ENCODE data around the gene AMER3.

Gene AMER3

DNA sequence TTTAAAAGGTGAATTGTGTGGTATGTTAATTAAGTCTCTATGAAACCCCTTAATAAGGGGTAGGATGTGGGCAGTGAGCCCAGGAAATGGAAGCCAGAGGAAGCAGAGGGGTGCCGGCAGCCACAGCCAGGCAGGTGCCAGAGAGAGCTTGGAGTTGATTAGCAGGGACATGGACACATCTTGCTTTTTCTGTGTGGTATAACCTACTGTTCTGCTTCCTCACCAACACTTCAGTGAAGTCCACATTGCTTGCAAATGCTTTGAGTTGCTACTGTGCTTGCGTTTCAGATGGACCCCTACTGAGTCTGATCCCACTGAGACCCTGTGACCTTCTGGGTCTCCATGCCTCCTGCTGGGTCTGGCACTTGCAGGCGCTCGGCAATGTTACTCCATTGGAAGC, 51.0 kb downstream of the AMER3 start:
- TF ChIP-seq, protein P1, sequence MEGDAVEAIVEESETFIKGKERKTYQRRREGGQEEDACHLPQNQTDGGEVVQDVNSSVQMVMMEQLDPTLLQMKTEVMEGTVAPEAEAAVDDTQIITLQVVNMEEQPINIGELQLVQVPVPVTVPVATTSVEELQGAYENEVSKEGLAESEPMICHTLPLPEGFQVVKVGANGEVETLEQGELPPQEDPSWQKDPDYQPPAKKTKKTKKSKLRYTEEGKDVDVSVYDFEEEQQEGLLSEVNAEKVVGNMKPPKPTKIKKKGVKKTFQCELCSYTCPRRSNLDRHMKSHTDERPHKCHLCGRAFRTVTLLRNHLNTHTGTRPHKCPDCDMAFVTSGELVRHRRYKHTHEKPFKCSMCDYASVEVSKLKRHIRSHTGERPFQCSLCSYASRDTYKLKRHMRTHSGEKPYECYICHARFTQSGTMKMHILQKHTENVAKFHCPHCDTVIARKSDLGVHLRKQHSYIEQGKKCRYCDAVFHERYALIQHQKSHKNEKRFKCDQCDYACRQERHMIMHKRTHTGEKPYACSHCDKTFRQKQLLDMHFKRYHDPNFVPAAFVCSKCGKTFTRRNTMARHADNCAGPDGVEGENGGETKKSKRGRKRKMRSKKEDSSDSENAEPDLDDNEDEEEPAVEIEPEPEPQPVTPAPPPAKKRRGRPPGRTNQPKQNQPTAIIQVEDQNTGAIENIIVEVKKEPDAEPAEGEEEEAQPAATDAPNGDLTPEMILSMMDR (IDR thresholded peaks at IDR 0.05; ENCODE audit: low read depth, low read length): no peak

DNA sequence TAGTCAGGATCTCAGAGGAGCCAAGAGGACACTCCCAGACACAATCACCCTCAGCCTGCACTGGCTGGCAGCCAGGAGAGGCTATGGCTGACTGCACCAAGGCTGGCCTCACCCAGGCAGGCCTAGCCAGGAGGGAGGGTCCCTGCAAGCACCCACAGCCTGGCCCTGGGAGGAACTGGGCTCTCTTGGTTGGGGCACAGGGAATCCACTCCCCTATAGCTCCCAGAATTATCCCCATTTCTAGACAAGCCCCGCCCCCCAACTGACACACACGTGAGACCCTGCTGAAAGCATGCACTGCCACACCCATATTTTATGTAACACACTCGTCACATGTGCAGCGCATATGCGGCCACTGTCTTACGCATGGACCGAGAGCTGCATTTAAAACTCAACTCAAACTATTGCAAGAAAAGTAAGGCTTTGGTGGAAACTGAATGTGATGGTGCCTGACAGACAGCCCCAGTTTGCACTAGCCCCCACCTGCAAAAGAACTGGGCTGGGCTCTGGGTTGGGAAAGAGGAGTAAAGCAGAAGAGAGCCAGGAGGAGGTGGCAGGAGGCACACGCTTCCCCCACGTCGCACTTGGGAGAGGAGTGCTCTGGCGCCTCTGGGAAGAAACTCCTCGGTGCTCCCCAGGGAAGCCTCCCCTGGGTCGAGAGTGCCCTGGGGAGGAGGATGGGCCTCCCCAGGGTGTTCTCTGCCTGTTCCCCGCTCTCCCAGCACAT, 52.5 kb downstream of the AMER3 start:
- DNase-seq (ENCODE audit: low read depth in 2 of 2): no peak
- no peak overlapping the region for H3K4me3 ChIP-seq (replicated peaks in 1 of 2; ENCODE audit: low read depth in 2 of 2, low read length in 2 of 2)
- TF ChIP-seq, protein P1 (IDR thresholded peaks at IDR 0.05; ENCODE audit: low read depth, low read length): no peak

More for the DNA sequence above, 51.0 kb downstream of the AMER3 start:
- H3K4me3 ChIP-seq (replicated peaks in 1 of 2; ENCODE audit: low read depth in 2 of 2, low read length in 2 of 2): no peak overlapping the region
- DNase-seq (ENCODE audit: low read depth in 2 of 2): no peak

DNA sequence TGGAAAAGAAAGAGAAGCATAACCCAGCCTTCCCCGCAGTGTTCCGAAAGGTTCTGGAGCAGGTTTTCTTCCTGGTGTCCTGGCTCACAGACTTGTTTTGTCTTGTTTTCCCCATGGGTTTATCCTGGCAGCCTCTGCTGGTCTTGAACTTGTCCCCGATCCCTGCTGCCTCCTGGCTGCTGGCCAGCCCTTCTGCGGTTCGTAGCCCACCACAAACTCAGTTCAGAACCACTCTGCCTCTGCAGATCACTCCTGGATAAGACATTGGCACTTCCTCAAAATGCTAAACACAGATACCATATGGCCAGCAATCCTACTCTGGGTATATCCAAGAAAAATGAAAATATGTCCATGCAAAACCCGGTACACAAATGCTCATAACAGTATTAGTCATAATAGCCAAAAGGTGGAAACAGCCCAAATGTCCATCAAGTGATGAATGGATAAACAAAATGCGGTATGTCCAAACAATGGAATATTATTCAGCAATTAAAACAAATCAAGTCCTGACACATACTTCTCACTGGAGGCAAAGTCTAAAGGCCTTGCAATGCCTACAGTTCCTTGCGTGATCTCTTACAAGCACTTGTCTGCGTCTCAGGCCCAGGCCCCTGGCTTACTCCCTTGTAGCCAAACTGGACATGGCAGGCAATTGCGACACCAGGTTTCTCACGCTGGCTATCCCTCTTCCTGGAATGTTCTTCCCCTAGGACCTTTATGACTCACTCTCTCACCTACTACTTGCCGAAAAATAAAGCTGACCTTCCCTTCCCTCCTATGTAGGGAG, 53.3 kb downstream of the AMER3 start:
- peak; percentile 19 to 24 for DNase-seq (ENCODE audit: low read depth in 2 of 2)
- no peak overlapping the region for H3K4me3 ChIP-seq (replicated peaks in 1 of 2; ENCODE audit: low read depth in 2 of 2, low read length in 2 of 2)
- TF ChIP-seq, protein P1 (IDR thresholded peaks at IDR 0.05; ENCODE audit: low read depth, low read length): no peak

DNA sequence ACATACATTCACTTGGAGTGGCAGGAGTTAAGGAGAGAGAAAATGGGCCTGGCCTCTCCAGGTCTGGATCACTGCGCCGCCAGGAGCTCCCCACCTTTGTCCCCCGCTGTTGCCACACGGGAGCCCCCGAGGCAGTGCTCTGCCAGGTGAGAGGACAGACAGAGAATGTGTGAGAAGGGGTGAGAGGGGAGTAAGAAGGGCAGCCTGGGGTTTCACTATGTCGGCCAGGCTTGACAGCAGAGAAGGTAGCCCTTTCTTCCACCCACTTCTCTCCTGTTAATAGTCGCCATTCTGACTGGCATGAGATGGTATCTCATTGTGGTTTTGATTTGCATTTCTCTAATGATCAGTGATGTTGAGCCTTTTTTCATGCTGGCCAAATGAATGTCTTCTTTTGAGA, 55.1 kb downstream of the AMER3 start:
- no peak overlapping the region for H3K4me3 ChIP-seq (replicated peaks in 1 of 2; ENCODE audit: low read depth in 2 of 2, low read length in 2 of 2)
- TF ChIP-seq, protein P1 (IDR thresholded peaks at IDR 0.05; ENCODE audit: low read depth, low read length): no peak
- DNase-seq (ENCODE audit: low read depth in 2 of 2): no peak

DNA sequence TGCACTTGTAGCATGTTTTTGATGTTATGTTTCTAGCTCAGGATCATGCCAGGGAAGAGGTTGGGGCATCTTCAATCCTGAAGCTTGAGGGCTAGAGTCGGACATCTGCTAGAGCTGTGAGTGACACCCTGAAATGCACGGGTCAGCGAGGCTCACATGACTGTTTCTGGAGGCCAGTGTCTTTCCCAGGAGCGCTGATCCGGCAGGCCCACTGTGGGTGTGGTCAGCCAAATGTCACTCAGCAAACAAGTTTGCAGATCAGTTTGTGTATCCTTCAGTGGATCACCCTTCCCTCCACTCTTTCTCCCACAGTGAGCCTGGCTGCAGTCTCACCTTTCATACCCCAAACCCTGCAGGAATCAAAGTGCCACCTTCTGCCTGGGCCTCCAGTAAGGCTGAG, 58.4 kb downstream of the AMER3 start:
- TF ChIP-seq, protein P1 (IDR thresholded peaks at IDR 0.05; ENCODE audit: low read depth, low read length): no peak
- no peak for DNase-seq (ENCODE audit: low read depth in 2 of 2)

DNA sequence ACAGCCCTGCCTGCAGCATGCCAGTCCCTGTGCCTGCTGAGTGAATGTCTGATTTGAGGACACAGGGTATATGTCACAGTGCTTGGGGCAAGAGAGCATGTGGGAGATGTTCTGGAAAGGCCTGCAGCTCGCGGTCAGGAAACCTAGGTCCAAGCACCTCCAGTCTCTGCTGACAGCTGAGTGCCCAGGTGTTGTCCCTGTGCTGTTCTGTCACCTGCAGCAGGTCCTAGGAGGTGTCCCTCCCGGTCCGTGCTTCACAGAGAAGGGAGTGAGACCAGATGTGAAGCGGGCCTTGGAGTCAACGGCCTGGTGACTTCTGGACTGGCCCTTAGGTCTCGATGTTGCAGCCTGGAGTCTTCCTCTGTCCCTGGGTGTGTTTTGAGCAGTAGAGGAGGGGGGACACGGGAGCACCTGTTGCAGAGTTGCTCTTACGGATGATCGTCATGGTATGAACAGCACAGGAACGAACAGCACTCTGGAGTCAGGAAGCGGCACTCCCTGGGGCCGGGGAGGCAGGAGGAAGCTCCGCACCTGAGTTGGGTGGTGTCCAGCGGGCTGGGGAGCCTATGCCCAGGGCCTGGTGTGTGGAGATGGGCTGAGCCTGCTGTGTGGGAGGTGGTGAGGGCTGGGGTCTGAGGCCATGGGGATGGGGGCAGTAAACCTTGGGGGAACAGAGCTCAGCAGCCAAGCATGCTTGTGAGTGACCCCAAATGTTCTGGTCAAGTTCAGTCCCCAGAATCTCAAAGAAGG, 59.8 kb downstream of the AMER3 start:
- no peak overlapping the region for H3K4me3 ChIP-seq (replicated peaks in 1 of 2; ENCODE audit: low read depth in 2 of 2, low read length in 2 of 2)
- TF ChIP-seq, protein P1 (IDR thresholded peaks at IDR 0.05; ENCODE audit: low read depth, low read length): no peak
- DNase-seq (ENCODE audit: low read depth in 2 of 2): no peak

More for the DNA sequence above, 58.4 kb downstream of the AMER3 start:
- no peak overlapping the region for H3K4me3 ChIP-seq (replicated peaks in 1 of 2; ENCODE audit: low read depth in 2 of 2, low read length in 2 of 2)
